Naive thymus-derived CD4-positive, alpha-beta T cell (primary cell): ENCODE measurements around the gene ARHGAP1. TPM values are rescaled to one million over a fixed set of nuclear protein-coding genes. Genes with fewer than 3 reads are reported as not detected.
"Not testable (repeated sequence)": the region's sequence is repeated elsewhere in the genome, so short reads cannot be mapped to it uniquely, and the experiment has no call there.

ENCODE experiments used
- ATAC-seq: fragments of 150-1000 bp; cut with Tn5 transposase; 2 replicates; pipeline ENCODE4 v1.10.0; 2021; ENCODE audit warnings: mild to moderate bottlenecking, moderate library complexity
- CTCF ChIA-PET: fragments of 350-600 bp; sonication (Branson Sonifier 250); formaldehyde crosslinking; loops from one replicate; lab custom pipeline; 2021; ENCODE audit warnings: antibody characterized with exemption; lab: Charles Lee
- POLR2A ChIA-PET: fragments of 350-600 bp; sonication (Branson Sonifier 250); formaldehyde crosslinking; loops from one replicate; lab custom pipeline; 2021; ENCODE audit warnings: antibody characterized with exemption, inconsistent platforms; lab: Charles Lee
- DNase-seq, 9 donors: peaks; one replicate each; pipeline versions ENCODE4 v3.0.0 to v3.0.0-alpha.2; 2020 to 2022; ENCODE audit warnings: mixed read lengths in 1 of 9
- H3K27ac ChIP-seq: one replicate; pipeline ENCODE4 v1.7.0; 2013; ENCODE audit warnings: mild to moderate bottlenecking, low read depth, low read length, moderate library complexity
- H3K27me3 ChIP-seq, 2 donors: one replicate each; pipeline ENCODE4 v1.7.0; 2013; ENCODE audit warnings: low read length in 2 of 2, mild to moderate bottlenecking in 2 of 2, moderate library complexity in 2 of 2; ENCODE audit not compliant: control insufficient read depth in 2 of 2, insufficient read depth in 2 of 2
- H3K36me3 ChIP-seq, 3 experiments: 1 replicate in 2 of 3; 2 replicates in 1 of 3; pipeline ENCODE4 v1.7.0; 2013; ENCODE audit warnings: low read length in 3 of 3, mild to moderate bottlenecking in 3 of 3, moderate library complexity in 1 of 3; ENCODE audit not compliant: insufficient read depth in 3 of 3, control insufficient read depth in 2 of 3
- H3K4me1 ChIP-seq, 2 donors: one replicate each; pipeline ENCODE4 v1.7.0; 2013; ENCODE audit warnings: low read length in 2 of 2, mild to moderate bottlenecking in 2 of 2, moderate library complexity in 1 of 2; ENCODE audit not compliant: control insufficient read depth in 2 of 2, insufficient read depth in 2 of 2
- H3K4me3 ChIP-seq: 2 replicates; pipeline ENCODE4 v1.7.0; 2013; ENCODE audit warnings: mild to moderate bottlenecking, low read length
- H3K9me3 ChIP-seq, 3 experiments: 1 replicate in 2 of 3; 2 replicates in 1 of 3; pipeline ENCODE4 v1.7.0; 2013; ENCODE audit warnings: low read length in 3 of 3; ENCODE audit not compliant: control insufficient read depth in 2 of 3
- H3K27ac Mint-ChIP-seq, 9 donors: one replicate each; pipeline ENCODE4 v1.8.0; 2020 to 2022; ENCODE audit warnings: mixed read lengths in 9 of 9, mild to moderate bottlenecking in 8 of 9, moderate library complexity in 5 of 9, inconsistent platforms in 2 of 9
- H3K27me3 Mint-ChIP-seq, 5 donors: one replicate each; pipeline ENCODE4 v1.8.0; 2021 to 2022; ENCODE audit warnings: mixed read lengths in 5 of 5, mild to moderate bottlenecking in 1 of 5
- H3K36me3 Mint-ChIP-seq, 5 donors: one replicate each; pipeline ENCODE4 v1.8.0; 2020 to 2022; ENCODE audit warnings: mixed read lengths in 5 of 5, mild to moderate bottlenecking in 3 of 5, inconsistent platforms in 1 of 5
- H3K4me1 Mint-ChIP-seq, 7 donors: one replicate each; pipeline ENCODE4 v1.8.0; 2020 to 2022; ENCODE audit warnings: mixed read lengths in 7 of 7, mild to moderate bottlenecking in 3 of 7, inconsistent platforms in 1 of 7
- H3K4me3 Mint-ChIP-seq, 10 donors: one replicate each; pipeline ENCODE4 v1.8.0; 2020 to 2022; ENCODE audit warnings: mild to moderate bottlenecking in 10 of 10, mixed read lengths in 10 of 10, moderate library complexity in 6 of 10, inconsistent platforms in 2 of 10
- H3K9me3 Mint-ChIP-seq, 11 donors: one replicate each; pipeline ENCODE4 v1.8.0; 2020 to 2022; ENCODE audit warnings: mixed read lengths in 11 of 11, mild to moderate bottlenecking in 4 of 11, inconsistent platforms in 1 of 11, moderate library complexity in 1 of 11
- intact Hi-C, 2 donors: fragments of 100-400 bp; cut with micrococcal nuclease; formaldehyde crosslinking; loops; one replicate each; pipeline ENCODE4 v1.15.1; 2023
- polyA plus RNA-seq, 2 donors: library from polyadenylated mRNA; unstranded; fragments of 300-500 nt; fragmentation: Illumina TruSeq; gene quantifications; one replicate each; pipeline ENCODE4 v1.2.3, GENCODE V29; 2021
- total RNA-seq, 6 experiments: library from RNA in 5 of 6; stranded (reverse) in 5 of 6; gene quantifications; 1 replicate in 5 of 6; 2 replicates in 1 of 6; pipeline ENCODE4 v1.2.3 and lab custom pipeline; 2021 to 2026

The ARHGAP1 gene
- total and polyA plus RNA-seq, 7 experiments from 2014 or later = 44.2 to 82.5 (median 64.6) TPM

GRCh38 chr11:46717825-46718154, 17.4 kb upstream of the ARHGAP1 start:
- H3K9me3 Mint-ChIP-seq, H3K36me3 ChIP-seq, H3K4me3 Mint-ChIP-seq, H3K27ac ChIP-seq, H3K36me3 Mint-ChIP-seq, H3K27ac Mint-ChIP-seq, H3K27me3 Mint-ChIP-seq, H3K27me3 ChIP-seq, H3K4me1 ChIP-seq, ATAC-seq, DNase-seq, H3K9me3 ChIP-seq, CTCF ChIA-PET, H3K4me3 ChIP-seq, intact Hi-C loops: not testable (repeated sequence)
- POLR2A ChIA-PET = interaction anchor here (1.3 kb wide), 1 partner anchor 18 kb away, joined by 3 read pairs; the partner anchor contains the start of gene ARHGAP1
- peaks cover 0 to 10% (median 8%) of the 10 kb centered on the region in 7 donors for H3K4me1 Mint-ChIP-seq

DNA sequence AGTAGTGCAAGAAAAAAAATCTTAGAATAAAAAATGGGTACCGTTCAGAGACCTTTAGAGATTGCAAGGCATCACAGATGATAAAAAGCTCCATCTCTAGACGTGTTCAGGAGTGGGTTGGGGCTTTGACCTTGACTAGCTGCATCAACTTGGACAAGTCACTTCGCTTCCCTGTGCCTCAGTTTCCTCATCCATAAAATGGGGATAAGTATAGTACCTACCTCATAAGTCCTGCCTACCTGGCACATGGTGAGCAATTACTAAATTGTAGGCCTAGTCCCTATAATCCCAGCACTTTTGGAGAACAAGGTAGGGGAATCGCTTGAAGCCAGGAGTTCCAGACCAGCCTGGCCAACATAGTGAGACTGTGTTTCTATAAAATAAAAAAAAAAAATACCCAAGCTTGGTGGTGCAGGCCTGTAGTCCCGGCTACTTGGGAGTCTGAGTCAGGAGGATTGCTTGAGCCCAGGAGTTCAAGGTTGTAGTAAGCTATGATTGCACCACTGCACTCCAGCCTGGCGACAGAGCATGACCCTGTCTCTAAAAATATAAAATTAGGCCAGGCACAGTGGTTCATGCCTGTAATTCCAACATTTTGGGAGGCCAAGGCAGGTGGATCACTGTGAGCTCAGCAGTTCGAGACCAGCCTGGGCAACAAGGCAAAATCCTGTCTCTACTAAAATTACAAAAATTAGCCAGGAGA, 12.6 kb upstream of the ARHGAP1 start:
- Histone ChIP-seq H3K9me3 (no peaks in the 10 kb centered on the region), H3K27ac (no peak overlapping the region), H3K36me3 (no peaks in the 10 kb centered on the region), H3K4me1 (no peaks in the 10 kb centered on the region), H3K27me3 (no peaks in the 10 kb centered on the region), H3K4me3 (no peak overlapping the region)
- ChIA-PET POLR2A (interaction anchor here (0.6 to 1.4 kb wide), 2 partner anchors 11 to 114 kb away, joined by 3 to 4 read pairs; no protein-coding TSS in a partner anchor), CTCF (no interaction called here)
- peaks cover 0 to 5% (median 0%) of the 10 kb centered on the region in 5 donors for H3K36me3 Mint-ChIP-seq
- peaks cover 0 to under 1% (median 0%) of the 10 kb centered on the region in 7 donors for H3K4me1 Mint-ChIP-seq
- DNase-seq (no peak), ATAC-seq (no peak)
- H3K27me3 Mint-ChIP-seq = no peaks in the 10 kb centered on the region
- no peak overlapping the region for H3K4me3 Mint-ChIP-seq
- H3K27ac Mint-ChIP-seq = no peak overlapping the region
- intact Hi-C loops = no loop called here
- H3K9me3 Mint-ChIP-seq = no peaks in the 10 kb centered on the region

DNA sequence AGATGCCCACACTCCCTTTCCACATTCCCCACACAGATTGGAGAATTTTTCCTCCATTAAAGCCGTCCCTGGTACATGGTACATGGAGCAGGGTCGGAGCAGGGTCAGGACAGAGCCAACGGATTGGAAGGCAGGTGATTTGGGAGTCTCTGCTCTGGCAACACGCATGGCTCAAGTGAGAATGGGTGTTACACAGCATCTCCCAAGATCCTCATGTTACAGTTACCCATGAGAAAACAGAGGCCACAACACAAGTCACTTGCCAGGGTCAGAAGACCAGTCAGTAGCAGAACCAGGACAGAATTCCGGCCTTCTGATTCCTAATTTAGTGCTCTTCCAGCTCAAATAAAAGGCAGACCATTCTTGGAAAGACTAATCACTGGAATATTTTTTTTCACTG, 10.9 kb upstream of the ARHGAP1 start:
- DNase-seq = no peak
- Mint-ChIP-seq H3K4me3 (no peak overlapping the region), H3K36me3 (peaks cover 0 to 21% (median 10%) of the 10 kb centered on the region in 5 donors), H3K27ac (no peak overlapping the region), H3K27me3 (no peaks in the 10 kb centered on the region), H3K9me3 (no peaks in the 10 kb centered on the region), H3K4me1 (peaks cover 0 to 8% (median 0%) of the 10 kb centered on the region in 7 donors)
- intact Hi-C loops = no loop called here
- H3K27ac ChIP-seq = no peak overlapping the region
- H3K4me3 ChIP-seq = no peak overlapping the region
- ATAC-seq = no peak
- peaks cover 0 to 14% (median 0%) of the 10 kb centered on the region in 3 experiments for H3K36me3 ChIP-seq
- no peaks in the 10 kb centered on the region for H3K9me3 ChIP-seq
- no peaks in the 10 kb centered on the region for H3K4me1 ChIP-seq
- POLR2A ChIA-PET = no interaction called here
- CTCF ChIA-PET = no interaction called here
- no peaks in the 10 kb centered on the region for H3K27me3 ChIP-seq

- Mint-ChIP-seq H3K27me3 (no peaks in the 10 kb centered on the region), H3K4me3 (no peak overlapping the region), H3K9me3 (no peaks in the 10 kb centered on the region), H3K4me1 (peaks cover 0 to 8% (median 0%) of the 10 kb centered on the region in 7 donors), H3K27ac (no peak overlapping the region), H3K36me3 (peaks cover 0 to 24% (median 10%) of the 10 kb centered on the region in 5 donors)
- intact Hi-C loops = no loop called here
- ATAC-seq = no peak
- no peak overlapping the region for H3K4me3 ChIP-seq
- CTCF ChIA-PET = interaction anchor here (0.7 kb wide), 1 partner anchor 55 kb away, joined by 3 read pairs; no protein-coding TSS in a partner anchor
- no peak overlapping the region for H3K27ac ChIP-seq
- peaks cover 0 to 18% (median 0%) of the 10 kb centered on the region in 3 experiments for H3K36me3 ChIP-seq
- DNase-seq = no peak
- no peaks in the 10 kb centered on the region for H3K4me1 ChIP-seq
- no peaks in the 10 kb centered on the region for H3K27me3 ChIP-seq
- POLR2A ChIA-PET = no interaction called here
- H3K9me3 ChIP-seq = no peaks in the 10 kb centered on the region
These were observed 10.4 kb upstream of the ARHGAP1 start for GRCh38 chr11:46710821-46711269.

DNA sequence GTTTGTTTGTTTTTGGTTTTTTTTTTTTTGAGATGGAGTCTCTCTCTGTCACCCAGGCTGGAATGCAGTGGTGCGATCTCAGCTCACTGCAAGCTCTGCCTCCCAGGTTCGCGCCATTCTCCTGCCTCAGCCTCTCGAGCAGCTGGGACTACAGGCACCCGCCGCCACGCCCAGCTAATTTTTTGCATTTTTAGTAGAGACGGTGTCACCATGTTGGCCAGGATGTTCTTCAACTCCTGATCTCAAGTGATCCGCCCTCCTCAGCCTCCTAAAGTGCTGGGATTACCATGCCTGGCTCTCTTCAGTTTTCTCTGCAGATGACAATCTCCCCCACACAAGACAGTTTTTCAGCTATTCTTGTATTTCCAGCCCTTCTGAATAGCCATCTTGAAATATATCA, 8.9 kb upstream of the ARHGAP1 start:
- H3K4me3 ChIP-seq, H3K9me3 Mint-ChIP-seq, H3K27me3 ChIP-seq, DNase-seq, POLR2A ChIA-PET, H3K27me3 Mint-ChIP-seq, CTCF ChIA-PET, ATAC-seq, H3K4me1 ChIP-seq, H3K9me3 ChIP-seq, H3K4me1 Mint-ChIP-seq, H3K27ac ChIP-seq, H3K4me3 Mint-ChIP-seq: not testable (repeated sequence)
- H3K36me3 Mint-ChIP-seq = peaks cover 0 to 25% (median 10%) of the 10 kb centered on the region in 5 donors
- H3K27ac Mint-ChIP-seq = peak overlapping the region in 3 of 9 donors; percentile 35 to 39 (median 39)
- intact Hi-C loops = loop anchor here in 1 of 2 donors (10.0 kb wide), 1 partner anchor 1355 kb away; no protein-coding TSS in a partner anchor
- H3K36me3 ChIP-seq = peaks cover 0 to 33% (median 5%) of the 10 kb centered on the region in 3 experiments

GRCh38 chr11:46706886-46707285, 6.5 kb upstream of the ARHGAP1 start:
- H3K27ac Mint-ChIP-seq = peak overlapping the region in 1 of 9 donors; percentile 36
- peaks cover 11 to 25% (median 17%) of the 10 kb centered on the region in 7 donors for H3K4me1 Mint-ChIP-seq
- no peak for DNase-seq
- Histone ChIP-seq H3K4me1 (peaks cover 8% of the 10 kb centered on the region in 2 donors), H3K9me3 (no peaks in the 10 kb centered on the region), H3K27me3 (no peaks in the 10 kb centered on the region), H3K4me3 (no peak overlapping the region), H3K36me3 (peaks cover 5 to 50% (median 14%) of the 10 kb centered on the region in 3 experiments), H3K27ac (no peak overlapping the region)
- peaks cover 5 to 44% (median 15%) of the 10 kb centered on the region in 5 donors for H3K36me3 Mint-ChIP-seq
- intact Hi-C loops = loop anchor here in 1 of 2 donors (10.0 kb wide), 1 partner anchor 1352 kb away; no protein-coding TSS in a partner anchor
- no peak overlapping the region for H3K4me3 Mint-ChIP-seq
- no peaks in the 10 kb centered on the region for H3K27me3 Mint-ChIP-seq
- POLR2A ChIA-PET = interaction anchor here (0.6 kb wide), 1 partner anchor 90 kb away, joined by 3 read pairs; the partner anchor contains the start of genes ATG13 and HARBI1
- no peak for ATAC-seq
- CTCF ChIA-PET = no interaction called here
- H3K9me3 Mint-ChIP-seq = no peaks in the 10 kb centered on the region
